Measurements from ENCODE around the gene GTF2H4.

The GTF2H4 gene

DNA sequence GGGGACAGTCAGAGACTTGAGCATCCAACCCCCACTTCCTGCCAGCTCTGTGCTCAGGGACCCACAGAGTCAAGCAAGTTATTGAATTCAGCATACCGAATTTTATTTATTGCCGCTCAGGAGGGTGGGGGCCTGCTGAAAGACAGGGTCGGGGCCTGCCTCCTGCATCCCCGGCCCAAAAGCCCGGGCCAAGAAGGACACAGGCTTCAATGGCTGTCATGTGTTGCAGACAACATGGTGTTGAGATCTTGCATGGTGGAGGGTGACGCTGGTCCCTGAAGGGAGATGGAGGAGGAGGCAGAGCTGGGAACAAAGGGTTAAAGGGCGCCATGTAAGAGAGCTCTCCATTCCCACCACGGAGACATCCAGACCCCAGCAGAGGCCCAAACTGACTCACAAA lies 23.3 kb downstream of the GTF2H4 start:
- Histone ChIP-seq H3K9me3 (ENCODE audit: control insufficient read depth, insufficient read depth, low read length) (peaks cover 3% of the 10 kb centered on the region; the same call in 1 of the 2 replicates), H3K27ac (ENCODE audit: low read depth, low read length) (no peak overlapping the region), H3K27me3 (ENCODE audit: control insufficient read depth, insufficient read depth, low read length) (no peaks in the 10 kb centered on the region), H3K4me3 (ENCODE audit: low read depth, low read length) (no peak overlapping the region), H3K4me1 (ENCODE audit: control insufficient read depth, insufficient read depth, low read length) (no peaks in the 10 kb centered on the region), H3K9ac (ENCODE audit: low read depth, low read length) (no peak overlapping the region), H3K36me3 (ENCODE audit: control insufficient read depth, insufficient read depth, low read length) (peaks cover 9% of the 10 kb centered on the region)

GRCh38 chr6:30931969-30932645 lies 24.1 kb downstream of the GTF2H4 start, which contains the start of gene SFTA2:
Gene SFTA2 (minus strand): TSS chr6:30932170. CDS start chr6:30932096, 74 bp downstream.
- Histone ChIP-seq H3K36me3 (ENCODE audit: control insufficient read depth, insufficient read depth, low read length) (peaks cover under 1% of the 10 kb centered on the region; the same call in 1 of the 2 replicates), H3K9ac (ENCODE audit: low read depth, low read length) (no peak within 1 kb of the TSS), H3K4me1 (ENCODE audit: control insufficient read depth, insufficient read depth, low read length) (no peaks in the 10 kb centered on the region), H3K9me3 (ENCODE audit: control insufficient read depth, insufficient read depth, low read length) (peaks cover 3% of the 10 kb centered on the region; the same call in 1 of the 2 replicates), H3K4me3 (ENCODE audit: low read depth, low read length) (no peak within 1 kb of the TSS), H3K27ac (ENCODE audit: low read depth, low read length) (no peak within 1 kb of the TSS), H3K27me3 (ENCODE audit: control insufficient read depth, insufficient read depth, low read length) (no peaks in the 10 kb centered on the region)

DNA sequence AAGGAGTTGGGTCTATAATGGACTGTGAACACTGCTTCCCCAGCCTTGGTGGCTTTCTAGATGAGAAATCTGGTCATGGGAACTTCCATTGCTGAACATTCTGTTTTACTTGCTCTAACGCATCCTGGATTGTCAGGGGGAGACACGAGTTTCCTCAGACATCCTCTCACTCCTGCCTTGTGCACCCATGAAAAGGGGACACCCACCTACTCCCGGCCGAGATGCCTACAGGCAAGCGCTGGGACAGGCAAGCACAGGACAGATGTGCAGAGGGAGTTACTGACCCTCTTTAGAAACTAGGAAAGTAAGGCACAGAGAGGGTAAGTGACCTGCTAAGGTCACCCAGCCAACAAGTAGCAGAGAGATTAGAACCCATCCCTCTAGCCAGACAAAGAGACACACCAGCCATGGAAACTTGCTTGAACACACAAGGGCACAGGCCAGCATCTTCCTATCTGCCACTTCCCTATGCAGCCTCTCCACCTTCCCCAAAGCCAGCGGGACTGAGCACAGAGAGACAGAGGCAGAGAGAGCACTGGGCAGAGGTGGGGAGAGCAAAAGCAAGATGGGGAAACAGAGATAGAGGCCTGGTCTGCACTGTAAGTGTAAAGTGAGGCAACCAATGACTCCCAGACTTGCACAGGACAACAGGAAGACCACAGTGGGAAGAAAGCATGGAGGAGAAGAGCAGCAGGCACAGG lies 24.8 kb downstream of the GTF2H4 start:
- H3K9ac ChIP-seq (ENCODE audit: low read depth, low read length) = no peak overlapping the region
- H3K4me3 ChIP-seq (ENCODE audit: low read depth, low read length) = no peak overlapping the region
- no peaks in the 10 kb centered on the region for H3K4me1 ChIP-seq (ENCODE audit: control insufficient read depth, insufficient read depth, low read length)
- peaks cover 3% of the 10 kb centered on the region; the same call in 1 of the 2 replicates for H3K9me3 ChIP-seq (ENCODE audit: control insufficient read depth, insufficient read depth, low read length)
- no peaks in the 10 kb centered on the region for H3K27me3 ChIP-seq (ENCODE audit: control insufficient read depth, insufficient read depth, low read length)
- H3K36me3 ChIP-seq (ENCODE audit: control insufficient read depth, insufficient read depth, low read length) = no peaks in the 10 kb centered on the region
- no peak overlapping the region for H3K27ac ChIP-seq (ENCODE audit: low read depth, low read length)

- no peaks in the 10 kb centered on the region for H3K4me1 ChIP-seq (ENCODE audit: control insufficient read depth, insufficient read depth, low read length)
- no peak overlapping the region for H3K4me3 ChIP-seq (ENCODE audit: low read depth, low read length)
- no peaks in the 10 kb centered on the region for H3K9me3 ChIP-seq (ENCODE audit: control insufficient read depth, insufficient read depth, low read length)
- H3K9ac ChIP-seq (ENCODE audit: low read depth, low read length) = no peak overlapping the region
- H3K27me3 ChIP-seq (ENCODE audit: control insufficient read depth, insufficient read depth, low read length) = no peaks in the 10 kb centered on the region
- no peaks in the 10 kb centered on the region for H3K36me3 ChIP-seq (ENCODE audit: control insufficient read depth, insufficient read depth, low read length)
- H3K27ac ChIP-seq (ENCODE audit: low read depth, low read length) = no peak overlapping the region
Measured at GRCh38 chr6:30935018-30935417, 27.0 kb downstream of the GTF2H4 start.

DNA sequence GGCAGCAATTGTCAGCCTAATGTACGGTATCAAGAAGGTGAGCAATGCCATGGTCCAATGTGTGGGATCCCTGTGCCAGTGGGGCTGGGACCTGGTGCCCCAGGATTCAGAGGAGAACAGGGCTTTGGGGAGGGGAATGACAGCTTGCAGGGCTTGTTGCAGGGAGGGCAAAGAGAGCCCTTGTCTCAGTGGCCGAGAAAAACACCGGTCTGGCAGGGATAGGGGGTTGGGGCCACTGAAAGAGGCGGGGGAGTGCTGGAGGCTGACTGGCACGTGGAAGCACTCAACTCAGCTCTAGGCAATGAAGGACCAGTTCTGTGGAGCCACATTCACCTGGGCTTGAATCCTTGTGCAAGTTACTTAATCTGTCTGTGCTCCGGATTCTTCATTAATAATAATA lies 29.3 kb downstream of the GTF2H4 start:
- Histone ChIP-seq H3K27ac (ENCODE audit: low read depth, low read length) (no peak overlapping the region), H3K4me3 (ENCODE audit: low read depth, low read length) (no peak overlapping the region), H3K9ac (ENCODE audit: low read depth, low read length) (no peak overlapping the region), H3K27me3 (ENCODE audit: control insufficient read depth, insufficient read depth, low read length) (no peaks in the 10 kb centered on the region), H3K4me1 (ENCODE audit: control insufficient read depth, insufficient read depth, low read length) (peaks cover 5% of the 10 kb centered on the region), H3K36me3 (ENCODE audit: control insufficient read depth, insufficient read depth, low read length) (no peaks in the 10 kb centered on the region), H3K9me3 (ENCODE audit: control insufficient read depth, insufficient read depth, low read length) (no peaks in the 10 kb centered on the region)

DNA sequence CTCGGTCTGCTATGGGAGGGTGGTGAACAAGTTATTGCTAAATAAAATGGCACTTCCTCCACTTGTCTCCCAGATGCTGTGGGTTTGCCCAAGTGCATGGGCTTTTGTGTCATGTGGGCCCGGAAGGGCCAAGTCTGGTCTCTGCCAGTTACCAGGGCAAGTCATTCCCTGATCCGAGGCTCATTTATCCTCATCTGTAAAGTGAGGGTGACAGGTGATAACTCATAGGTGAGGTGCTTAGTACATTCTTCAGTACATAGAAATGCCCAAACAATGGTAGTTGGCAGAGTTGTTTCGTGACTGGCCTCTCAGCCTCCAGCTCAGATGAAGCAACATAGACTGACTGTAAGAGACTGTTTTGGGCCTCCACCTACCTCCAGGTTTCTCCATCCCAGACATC lies 30.7 kb downstream of the GTF2H4 start:
- Histone ChIP-seq H3K27ac (ENCODE audit: low read depth, low read length) (no peak overlapping the region), H3K36me3 (ENCODE audit: control insufficient read depth, insufficient read depth, low read length) (no peaks in the 10 kb centered on the region)

DNA sequence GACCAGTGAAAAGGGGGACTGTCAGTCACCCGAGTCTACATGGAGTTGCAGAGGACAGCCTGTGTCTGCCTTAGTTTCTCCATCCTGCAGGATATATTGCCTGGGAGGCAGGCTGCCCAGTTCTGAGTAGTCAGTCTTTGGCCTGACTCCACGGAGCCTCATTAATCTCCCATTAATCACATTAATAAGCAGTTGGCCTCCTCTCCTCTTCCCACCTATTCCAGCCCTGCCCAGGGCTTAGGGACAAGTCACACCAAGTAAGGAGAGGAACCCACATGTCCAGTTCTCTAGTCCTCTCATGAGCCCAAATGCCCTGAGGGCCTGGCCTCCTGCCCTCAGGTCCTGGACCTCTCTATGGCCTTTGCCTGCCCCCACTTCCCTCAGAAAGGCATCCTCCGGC lies 31.5 kb downstream of the GTF2H4 start:
- Histone ChIP-seq H3K9ac (ENCODE audit: low read depth, low read length) (no peak overlapping the region), H3K4me3 (ENCODE audit: low read depth, low read length) (no peak overlapping the region), H3K36me3 (ENCODE audit: control insufficient read depth, insufficient read depth, low read length) (no peaks in the 10 kb centered on the region), H3K27me3 (ENCODE audit: control insufficient read depth, insufficient read depth, low read length) (no peaks in the 10 kb centered on the region), H3K27ac (ENCODE audit: low read depth, low read length) (no peak overlapping the region), H3K9me3 (ENCODE audit: control insufficient read depth, insufficient read depth, low read length) (no peaks in the 10 kb centered on the region), H3K4me1 (ENCODE audit: control insufficient read depth, insufficient read depth, low read length) (peaks cover 11% of the 10 kb centered on the region)

More for the DNA sequence above, 30.7 kb downstream of the GTF2H4 start:
- H3K4me1 ChIP-seq (ENCODE audit: control insufficient read depth, insufficient read depth, low read length) = peaks cover 11% of the 10 kb centered on the region
- H3K9me3 ChIP-seq (ENCODE audit: control insufficient read depth, insufficient read depth, low read length) = no peaks in the 10 kb centered on the region
- H3K4me3 ChIP-seq (ENCODE audit: low read depth, low read length) = no peak overlapping the region
- H3K27me3 ChIP-seq (ENCODE audit: control insufficient read depth, insufficient read depth, low read length) = no peaks in the 10 kb centered on the region
- no peak overlapping the region for H3K9ac ChIP-seq (ENCODE audit: low read depth, low read length)

GRCh38 chr6:30940361-30940986 lies 32.5 kb downstream of the GTF2H4 start, which contains the start of gene MUCL3:
Gene MUCL3 (plus strand): TSS chr6:30940973. CDS start chr6:30941000, 27 bp downstream.
- Histone ChIP-seq H3K27ac (ENCODE audit: low read depth, low read length) (no peak within 1 kb of the TSS), H3K27me3 (ENCODE audit: control insufficient read depth, insufficient read depth, low read length) (no peaks in the 10 kb centered on the region), H3K9ac (ENCODE audit: low read depth, low read length) (no peak within 1 kb of the TSS)

DNA sequence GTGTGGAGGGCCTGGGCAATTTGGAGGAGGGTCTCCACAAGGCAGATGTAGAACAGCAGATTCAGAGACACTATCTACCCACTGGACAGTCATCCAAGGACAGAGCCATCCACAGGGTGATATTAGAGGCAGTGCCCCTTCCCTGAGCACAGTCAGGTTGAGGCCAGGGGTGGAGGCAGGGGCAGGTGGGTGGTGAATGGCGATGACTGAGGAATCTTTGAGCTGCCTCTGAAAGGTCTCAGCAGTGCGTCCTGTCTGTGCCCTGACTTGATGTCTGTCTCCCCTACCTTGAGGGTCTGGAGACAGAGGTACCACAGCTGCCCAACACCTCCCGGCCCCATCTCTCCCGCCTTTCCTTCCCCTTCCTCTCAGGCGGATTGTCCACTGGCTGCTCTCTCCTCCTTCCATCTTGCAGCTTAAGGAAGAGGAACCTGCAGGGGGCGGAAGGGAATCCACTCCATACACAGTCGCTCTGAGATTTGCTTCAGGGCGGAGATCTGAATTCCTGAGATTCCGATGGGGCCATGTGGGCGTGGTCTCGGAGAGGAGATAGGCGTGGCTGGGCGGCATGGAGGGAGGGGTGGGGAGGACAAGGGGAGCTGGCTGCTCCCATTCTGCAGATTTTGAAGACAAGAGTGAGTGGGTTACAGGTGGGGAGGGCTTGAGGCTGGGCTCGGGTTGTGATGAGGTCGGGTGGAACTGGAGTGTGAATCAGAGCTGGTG lies 34.5 kb downstream of the GTF2H4 start:
- Histone ChIP-seq H3K9me3 (ENCODE audit: control insufficient read depth, insufficient read depth, low read length) (no peaks in the 10 kb centered on the region), H3K27me3 (ENCODE audit: control insufficient read depth, insufficient read depth, low read length) (no peaks in the 10 kb centered on the region), H3K36me3 (ENCODE audit: control insufficient read depth, insufficient read depth, low read length) (no peaks in the 10 kb centered on the region), H3K4me1 (ENCODE audit: control insufficient read depth, insufficient read depth, low read length) (peaks cover 11% of the 10 kb centered on the region), H3K4me3 (ENCODE audit: low read depth, low read length) (no peak overlapping the region), H3K9ac (ENCODE audit: low read depth, low read length) (no peak overlapping the region; the same call in 1 of the 2 replicates), H3K27ac (ENCODE audit: low read depth, low read length) (no peak overlapping the region)

More at GRCh38 chr6:30940361-30940986, 32.5 kb downstream of the GTF2H4 start, which contains the start of gene MUCL3:
- no peaks in the 10 kb centered on the region for H3K36me3 ChIP-seq (ENCODE audit: control insufficient read depth, insufficient read depth, low read length)
- H3K9me3 ChIP-seq (ENCODE audit: control insufficient read depth, insufficient read depth, low read length) = no peaks in the 10 kb centered on the region
- H3K4me1 ChIP-seq (ENCODE audit: control insufficient read depth, insufficient read depth, low read length) = peaks cover 11% of the 10 kb centered on the region
- no peak within 1 kb of the TSS for H3K4me3 ChIP-seq (ENCODE audit: low read depth, low read length)

GRCh38 chr6:30944051-30944450 lies 36.0 kb downstream of the GTF2H4 start:
- Histone ChIP-seq H3K4me1 (ENCODE audit: control insufficient read depth, insufficient read depth, low read length) (peaks cover 11% of the 10 kb centered on the region), H3K9ac (ENCODE audit: low read depth, low read length) (no peak overlapping the region), H3K27ac (ENCODE audit: low read depth, low read length) (no peak overlapping the region), H3K9me3 (ENCODE audit: control insufficient read depth, insufficient read depth, low read length) (no peaks in the 10 kb centered on the region), H3K27me3 (ENCODE audit: control insufficient read depth, insufficient read depth, low read length) (no peaks in the 10 kb centered on the region), H3K4me3 (ENCODE audit: low read depth, low read length) (no peak overlapping the region), H3K36me3 (ENCODE audit: control insufficient read depth, insufficient read depth, low read length) (no peaks in the 10 kb centered on the region)

Measured in HUES48 (cell line).